B cell (primary cell): ENCODE results near the gene SIRT7.

Source experiments
- EZH2 ChIP-seq: IDR thresholded peaks from 2 replicates; pipeline ENCODE4 v1.6.1; 2012; ENCODE audit warnings: borderline replicate concordance, low read depth, mild to moderate bottlenecking, moderate library complexity, low read length; ENCODE audit not compliant: insufficient read depth, poor library complexity, severe bottlenecking
- TF ChIP-seq, protein P1 (sequence below): fragments of 200-600 bp; IDR thresholded peaks from one replicate; pipeline ENCODE4 v1.8.0; 2022; ENCODE audit warnings: antibody characterized with exemption, mild to moderate bottlenecking

DNA sequence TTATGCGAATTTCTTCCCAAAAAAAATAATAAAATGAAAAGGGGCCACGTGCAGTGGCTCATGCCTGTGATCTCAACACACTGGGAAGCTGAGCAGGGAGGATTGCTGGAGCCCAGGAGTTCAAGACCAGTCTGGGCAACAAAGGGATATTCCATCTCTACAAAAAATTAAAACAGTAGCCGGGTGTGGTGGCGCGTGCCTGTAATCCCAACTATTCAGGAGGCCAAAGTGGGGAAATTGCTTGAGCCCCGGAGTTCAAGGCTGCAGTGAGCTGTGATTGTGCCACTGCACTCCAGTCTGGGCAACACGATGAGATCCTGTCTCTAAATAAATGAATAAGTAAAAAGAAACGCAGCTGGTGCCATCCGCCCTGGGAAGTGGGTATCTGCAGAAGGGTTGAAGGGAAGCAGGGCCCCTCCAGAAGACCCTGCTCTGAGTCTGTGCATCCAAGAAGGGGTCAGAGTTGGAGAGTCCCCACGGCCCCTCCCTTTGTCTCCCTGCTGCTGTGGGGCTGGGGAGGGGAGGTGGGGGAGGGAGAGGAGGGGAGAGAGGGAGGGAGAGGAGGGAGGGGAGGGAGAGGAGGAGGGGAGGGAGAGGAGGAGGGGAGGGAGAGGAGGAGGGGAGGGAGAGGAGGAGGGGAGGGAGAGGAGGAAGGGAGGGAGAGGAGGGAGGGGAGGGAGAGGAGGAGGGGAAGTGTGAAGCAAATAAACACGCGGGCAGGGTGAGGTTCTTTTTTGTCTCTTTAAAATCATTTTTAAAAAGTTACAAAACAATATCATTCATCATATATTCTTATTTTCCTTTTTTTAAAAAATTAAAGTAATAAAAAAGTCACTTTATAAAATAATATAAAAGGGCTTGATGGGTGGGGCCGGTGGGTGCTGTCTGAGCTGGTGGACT, 34.1 kb upstream of the SIRT7 start:
- TF ChIP-seq, protein P1, sequence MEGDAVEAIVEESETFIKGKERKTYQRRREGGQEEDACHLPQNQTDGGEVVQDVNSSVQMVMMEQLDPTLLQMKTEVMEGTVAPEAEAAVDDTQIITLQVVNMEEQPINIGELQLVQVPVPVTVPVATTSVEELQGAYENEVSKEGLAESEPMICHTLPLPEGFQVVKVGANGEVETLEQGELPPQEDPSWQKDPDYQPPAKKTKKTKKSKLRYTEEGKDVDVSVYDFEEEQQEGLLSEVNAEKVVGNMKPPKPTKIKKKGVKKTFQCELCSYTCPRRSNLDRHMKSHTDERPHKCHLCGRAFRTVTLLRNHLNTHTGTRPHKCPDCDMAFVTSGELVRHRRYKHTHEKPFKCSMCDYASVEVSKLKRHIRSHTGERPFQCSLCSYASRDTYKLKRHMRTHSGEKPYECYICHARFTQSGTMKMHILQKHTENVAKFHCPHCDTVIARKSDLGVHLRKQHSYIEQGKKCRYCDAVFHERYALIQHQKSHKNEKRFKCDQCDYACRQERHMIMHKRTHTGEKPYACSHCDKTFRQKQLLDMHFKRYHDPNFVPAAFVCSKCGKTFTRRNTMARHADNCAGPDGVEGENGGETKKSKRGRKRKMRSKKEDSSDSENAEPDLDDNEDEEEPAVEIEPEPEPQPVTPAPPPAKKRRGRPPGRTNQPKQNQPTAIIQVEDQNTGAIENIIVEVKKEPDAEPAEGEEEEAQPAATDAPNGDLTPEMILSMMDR = no peak
- TF ChIP-seq EZH2 = no peak
